ENCODE results near the gene CDK5RAP1.

DNA sequence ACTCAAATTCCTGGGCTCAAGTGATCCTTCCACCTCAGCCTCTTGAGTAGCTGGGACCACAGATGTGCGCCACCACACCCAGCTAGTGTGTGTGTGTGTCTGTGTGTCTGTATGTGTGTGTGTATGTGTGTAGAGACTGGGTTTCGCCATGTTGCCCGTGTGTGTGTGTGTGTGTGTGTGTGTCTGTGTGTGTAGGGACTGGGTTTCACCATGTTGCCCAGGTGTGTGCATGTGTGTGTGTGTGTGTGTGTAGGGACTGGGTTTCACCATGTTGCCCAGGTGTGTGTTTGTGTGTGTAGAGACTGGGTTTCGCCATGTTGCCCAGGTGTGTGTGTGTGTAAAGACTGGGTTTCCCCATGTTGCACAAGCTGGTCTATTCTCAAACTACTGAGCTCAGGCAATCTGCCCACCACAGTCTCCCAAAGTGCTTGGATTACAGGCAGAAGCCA, 28.3 kb downstream of the CDK5RAP1 start:
- TF ChIP-seq, protein P1, sequence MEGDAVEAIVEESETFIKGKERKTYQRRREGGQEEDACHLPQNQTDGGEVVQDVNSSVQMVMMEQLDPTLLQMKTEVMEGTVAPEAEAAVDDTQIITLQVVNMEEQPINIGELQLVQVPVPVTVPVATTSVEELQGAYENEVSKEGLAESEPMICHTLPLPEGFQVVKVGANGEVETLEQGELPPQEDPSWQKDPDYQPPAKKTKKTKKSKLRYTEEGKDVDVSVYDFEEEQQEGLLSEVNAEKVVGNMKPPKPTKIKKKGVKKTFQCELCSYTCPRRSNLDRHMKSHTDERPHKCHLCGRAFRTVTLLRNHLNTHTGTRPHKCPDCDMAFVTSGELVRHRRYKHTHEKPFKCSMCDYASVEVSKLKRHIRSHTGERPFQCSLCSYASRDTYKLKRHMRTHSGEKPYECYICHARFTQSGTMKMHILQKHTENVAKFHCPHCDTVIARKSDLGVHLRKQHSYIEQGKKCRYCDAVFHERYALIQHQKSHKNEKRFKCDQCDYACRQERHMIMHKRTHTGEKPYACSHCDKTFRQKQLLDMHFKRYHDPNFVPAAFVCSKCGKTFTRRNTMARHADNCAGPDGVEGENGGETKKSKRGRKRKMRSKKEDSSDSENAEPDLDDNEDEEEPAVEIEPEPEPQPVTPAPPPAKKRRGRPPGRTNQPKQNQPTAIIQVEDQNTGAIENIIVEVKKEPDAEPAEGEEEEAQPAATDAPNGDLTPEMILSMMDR (IDR thresholded peaks at IDR 0.05) = no peak
- TF ChIP-seq SP1 (CRISPR knock-in tag; conservative IDR thresholded peaks at IDR 0.05) (no peak), CBFB (CRISPR knock-in tag; IDR thresholded peaks at IDR 0.05; ENCODE audit: low read depth) (no peak), IRF2 (CRISPR knock-in tag; IDR thresholded peaks at IDR 0.05; ENCODE audit: borderline replicate concordance, low read depth) (no peak), STAT6 (CRISPR knock-in tag; conservative IDR thresholded peaks at IDR 0.05; ENCODE audit: low read depth) (no peak), TEAD4 (CRISPR knock-in tag; IDR thresholded peaks at IDR 0.05) (no peak), CREB1 (CRISPR knock-in tag; IDR thresholded peaks at IDR 0.05) (no peak), KAT7 (CRISPR knock-in tag; IDR thresholded peaks at IDR 0.05; ENCODE audit: borderline replicate concordance) (no peak), ZNF317 (CRISPR knock-in tag; IDR thresholded peaks at IDR 0.05; ENCODE audit: borderline replicate concordance, low read depth) (no peak), NFE2L1 (CRISPR knock-in tag; IDR thresholded peaks at IDR 0.05) (no peak), IRF1 (CRISPR knock-in tag; IDR thresholded peaks at IDR 0.05) (no peak)

Data from WTC11 (cell line).